K562 (cell line): ENCODE results near the gene CUL1. TPM values are rescaled to one million over a fixed set of nuclear protein-coding genes. Genes with fewer than 3 reads are reported as not detected.

ENCODE experiments used
- ARID1B ChIP-seq: fragments of 450-650 bp; IDR thresholded peaks from 2 replicates; pipeline ENCODE4 v1.6.1; 2016; ENCODE audit warnings: antibody characterized with exemption, mild to moderate bottlenecking, inconsistent platforms
- ATF2 ChIP-seq: sonication (generic); formaldehyde crosslinking; IDR thresholded peaks from 2 replicates; pipeline ENCODE4 v1.8.1; 2022; ENCODE audit warnings: missing genetic modification reagents
- EHMT2 ChIP-seq: fragments of 450-650 bp; IDR thresholded peaks from 2 replicates; pipeline ENCODE4 v1.6.1; 2018; ENCODE audit warnings: antibody characterized with exemption
- FOXA1 ChIP-seq: fragments of 450-650 bp; IDR thresholded peaks from 2 replicates; pipeline ENCODE4 v1.6.1; 2016; ENCODE audit warnings: mild to moderate bottlenecking, borderline replicate concordance
- FOXJ3 ChIP-seq: sonication (generic); formaldehyde crosslinking; IDR thresholded peaks from 2 replicates; pipeline ENCODE4 v1.4.0; 2020; ENCODE audit warnings: mild to moderate bottlenecking, missing genetic modification reagents
- FUS ChIP-seq: fragments of 200-400 bp; formaldehyde crosslinking; optimal IDR thresholded peaks from 2 replicates; pipeline ENCODE3; 2017; ENCODE audit warnings: low read depth, low read length
- KDM1A ChIP-seq, 2 experiments: fragments of 450-650 bp; IDR thresholded peaks; 2 replicates each; pipeline ENCODE4 v1.6.1; 2016; ENCODE audit warnings: mild to moderate bottlenecking in 2 of 2
- NFE2 ChIP-seq: IDR thresholded peaks from 2 replicates; pipeline ENCODE4 v1.6.1; 2014; ENCODE audit warnings: antibody characterized with exemption, low read depth
- REST ChIP-seq, 2 experiments: fragments of 450-650 bp; formaldehyde crosslinking in 1 of 2; IDR thresholded peaks; 2 replicates each; pipeline versions ENCODE4 v1.4.0 to v1.6.1; 2014 to 2020; ENCODE audit warnings: mild to moderate bottlenecking in 2 of 2, borderline replicate concordance in 1 of 2, low read depth in 1 of 2
- SNIP1 ChIP-seq: fragments of 450-650 bp; IDR thresholded peaks from 2 replicates; pipeline ENCODE4 v1.7.1; 2017; ENCODE audit warnings: low read depth, mild to moderate bottlenecking
- TFAP4 ChIP-seq: sonication (generic); formaldehyde crosslinking; IDR thresholded peaks from 2 replicates; pipeline ENCODE4 v1.8.0; 2022; ENCODE audit warnings: missing genetic modification reagents, mild to moderate bottlenecking, moderate library complexity, borderline replicate concordance
- USF2 ChIP-seq: sonication (generic); formaldehyde crosslinking; IDR thresholded peaks from 2 replicates; pipeline ENCODE4 v1.5.0; 2020; ENCODE audit warnings: missing genetic modification reagents
- ZBTB5 ChIP-seq: fragments of 450-650 bp; IDR thresholded peaks from 2 replicates; pipeline ENCODE4 v1.6.1; 2017; ENCODE audit warnings: antibody characterized with exemption
- ZBTB9 ChIP-seq: fragments of 450-650 bp; formaldehyde crosslinking; IDR thresholded peaks from 2 replicates; pipeline ENCODE4 v1.4.0; 2020; ENCODE audit warnings: mild to moderate bottlenecking, moderate library complexity
- polyA plus RNA-seq, 8 experiments: library from polyadenylated mRNA; depleted of rRNA in 4 of 8; stranded (reverse) in 5 of 8; unstranded in 3 of 8; fragments of >200 nt; fragmentation: Nextera tagmentation in 2 of 8; fragmentation: Illumina TruSeq in 1 of 8; extraction: Ambion mirVana in 2 of 8; extraction: Trizol in 1 of 8; gene quantifications; 2 replicates each; pipeline versions ENCODE4 v1.2.1 to v1.2.3, GENCODE V29; 2011 to 2014; ENCODE audit warnings: inconsistent platforms in 1 of 8, missing spikeins in 1 of 8
- total RNA-seq, 7 experiments: library from RNA; depleted of rRNA in 6 of 7; stranded (reverse); fragments of >200 nt in 6 of 7; fragmentation: Illumina TruSeq in 2 of 7; extraction: Trizol in 2 of 7; gene quantifications; 2 replicates each; pipeline versions ENCODE4 v1.2.1 to v1.2.3, GENCODE V29; 2011 to 2021; ENCODE audit warnings: low replicate concordance in 1 of 7

The CUL1 gene
- total and polyA plus RNA-seq, 9 of the 15 experiments (the other 6 are each of a cell fraction or from before 2014, with no cell fraction given): 31.5 to 107 (median 96.5) TPM

GRCh38 chr7:148753224-148753623 lies 54.5 kb downstream of the CUL1 start (continued):
- TF ChIP-seq ZBTB9: no peak
- TF ChIP-seq EHMT2: no peak
- TF ChIP-seq SNIP1: no peak
- TF ChIP-seq KDM1A (IDR thresholded peaks at IDR 0.05): peak; percentile 58 to 69; a peak in 3 of 4 replicates
- TF ChIP-seq FOXJ3: no peak
- TF ChIP-seq ZBTB5: no peak
- peak; percentile 18; the same call in 1 of the 2 replicates for TF ChIP-seq NFE2
- TF ChIP-seq REST (IDR thresholded peaks at IDR 0.05; ENCODE audit: borderline replicate concordance): no peak
- no peak for TF ChIP-seq REST (CRISPR knock-in tag; IDR thresholded peaks at IDR 0.05; ENCODE audit: low read depth)
- TF ChIP-seq FUS: no peak
- TF ChIP-seq ATF2 (CRISPR knock-in tag): no peak
- TF ChIP-seq USF2 (CRISPR knock-in tag): no peak
- no peak for TF ChIP-seq FOXA1
- TF ChIP-seq ARID1B: peak; percentile 74
- TF ChIP-seq TFAP4 (CRISPR knock-in tag): peak; percentile 97
